ENCODE measurements around the gene STAT2.

DNA sequence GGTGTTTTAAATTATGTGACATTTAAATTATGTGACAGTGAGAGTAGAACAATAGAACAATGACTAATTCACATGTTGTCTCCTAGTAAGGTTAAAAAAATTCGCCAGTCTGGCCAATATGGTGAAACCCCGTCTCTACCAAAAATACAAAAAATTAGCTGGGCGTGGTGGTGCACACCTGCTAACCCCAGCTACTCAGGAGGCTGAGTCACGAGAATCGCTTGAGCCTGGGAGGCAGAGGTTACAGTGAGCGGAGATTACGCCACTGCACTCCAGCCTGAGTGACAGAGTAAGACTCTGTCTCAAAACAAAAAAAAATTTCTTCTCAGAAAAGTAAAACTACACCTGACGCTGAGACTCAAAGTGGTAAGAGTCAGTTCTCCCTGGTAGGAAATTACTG lies 62.5 kb downstream of the STAT2 start:
- no peak for TF ChIP-seq EZH2phosphoT487 (IDR thresholded peaks at IDR 0.05; ENCODE audit: unreplicated experiment)
- TF ChIP-seq, protein P1, sequence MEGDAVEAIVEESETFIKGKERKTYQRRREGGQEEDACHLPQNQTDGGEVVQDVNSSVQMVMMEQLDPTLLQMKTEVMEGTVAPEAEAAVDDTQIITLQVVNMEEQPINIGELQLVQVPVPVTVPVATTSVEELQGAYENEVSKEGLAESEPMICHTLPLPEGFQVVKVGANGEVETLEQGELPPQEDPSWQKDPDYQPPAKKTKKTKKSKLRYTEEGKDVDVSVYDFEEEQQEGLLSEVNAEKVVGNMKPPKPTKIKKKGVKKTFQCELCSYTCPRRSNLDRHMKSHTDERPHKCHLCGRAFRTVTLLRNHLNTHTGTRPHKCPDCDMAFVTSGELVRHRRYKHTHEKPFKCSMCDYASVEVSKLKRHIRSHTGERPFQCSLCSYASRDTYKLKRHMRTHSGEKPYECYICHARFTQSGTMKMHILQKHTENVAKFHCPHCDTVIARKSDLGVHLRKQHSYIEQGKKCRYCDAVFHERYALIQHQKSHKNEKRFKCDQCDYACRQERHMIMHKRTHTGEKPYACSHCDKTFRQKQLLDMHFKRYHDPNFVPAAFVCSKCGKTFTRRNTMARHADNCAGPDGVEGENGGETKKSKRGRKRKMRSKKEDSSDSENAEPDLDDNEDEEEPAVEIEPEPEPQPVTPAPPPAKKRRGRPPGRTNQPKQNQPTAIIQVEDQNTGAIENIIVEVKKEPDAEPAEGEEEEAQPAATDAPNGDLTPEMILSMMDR (conservative IDR thresholded peaks at IDR 0.05; ENCODE audit: low read depth in 2 of 2): no peak

All from GM23338 (cell line).